ENCODE data around the gene GABRG3.

GRCh38 chr15:27201425-27201824 lies 230.4 kb downstream of the GABRG3 start:
- TF ChIP-seq CTCF (IDR thresholded peaks at IDR 0.05) (no peak), POLR2AphosphoS5 (IDR thresholded peaks at IDR 0.05) (no peak)
